HCT116 (cell line): ENCODE measurements around the gene REPS2. TPM values are rescaled to one million over a fixed set of nuclear protein-coding genes. Genes with fewer than 3 reads are reported as not detected.

Experiments used
- ATAC-seq: fragments of 200-7000 bp; cut with Tn5 transposase; 2 replicates; pipeline ENCODE4 v1.9.1; 2020; ENCODE audit warnings: mild to moderate bottlenecking, moderate library complexity
- BruUV-seq: library from RNA; stranded (reverse); fragments of 400-500 nt; replicated peaks from 2 replicates; lab custom pipeline; 2021; lab: Mats Ljungman, UMichigan
- CTCF ChIA-PET: fragments of 300-600 bp; sonication (Branson Sonifier 250); formaldehyde crosslinking; loops from one replicate; lab custom pipeline; 2021; ENCODE audit warnings: antibody characterized with exemption; lab: Charles Lee
- POLR2A ChIA-PET: fragments of 300-600, 350-600 bp; sonication (Branson Sonifier 250); formaldehyde crosslinking; loops from one replicate; lab custom pipeline; 2021; ENCODE audit warnings: antibody characterized with exemption; lab: Charles Lee
- RAD21 ChIA-PET, 2 experiments: fragments of 300-600 bp; sonication (Branson Sonifier 250); formaldehyde crosslinking; loops; one replicate each; lab custom pipeline; 2023; ENCODE audit warnings: low total read pairs in 2 of 2; ENCODE audit not compliant: uncharacterized antibody in 2 of 2, unreplicated experiment in 2 of 2, low non-redundant PET in 1 of 2; lab: Charles Lee
- DNase-seq: peaks from one replicate; pipeline ENCODE4 v3.0.0-alpha.2; 2010; ENCODE audit warnings: low read depth, low spot score
- H2AFZ ChIP-seq: fragments of 200-600 bp; shearing (Covaris generic), sonication (generic); 2 replicates; pipeline ENCODE4 v1.6.1; 2017; ENCODE audit warnings: low read depth, mixed run types, mixed read lengths, antibody characterized with exemption, low read length; ENCODE audit not compliant: poor library complexity, severe bottlenecking
- H3K27ac ChIP-seq: 2 replicates; pipeline ENCODE4 v1.5.1; 2012; ENCODE audit warnings: low read depth, low read length
- H3K27me3 ChIP-seq: fragments of 200-600 bp; sonication (generic); 2 replicates; pipeline ENCODE4 v1.6.1; 2016; ENCODE audit warnings: mixed run types, low read length, mixed read lengths; ENCODE audit not compliant: insufficient read depth
- H3K36me3 ChIP-seq, 2 experiments: fragments of 200-500 bp in 1 of 2; fragments of 200-600 bp in 1 of 2; sonication (Bioruptor generic) in 1 of 2; sonication (generic) in 1 of 2; 2 replicates each; pipeline versions ENCODE4 v1.5.1 to v1.6.1; 2014 to 2016; ENCODE audit warnings: low read length in 2 of 2, inconsistent platforms in 1 of 2, mixed read lengths in 1 of 2, mixed run types in 1 of 2; ENCODE audit not compliant: insufficient read depth in 2 of 2, control insufficient read depth in 1 of 2
- H3K4me1 ChIP-seq, 2 experiments: fragments of 200-600 bp in 1 of 2; sonication (generic) in 1 of 2; 2 replicates each; pipeline versions ENCODE4 v1.5.1 to v1.6.1; 2012 to 2017; ENCODE audit warnings: low read length in 2 of 2, inconsistent platforms in 1 of 2, mild to moderate bottlenecking in 1 of 2, mixed read lengths in 1 of 2, mixed run types in 1 of 2, moderate library complexity in 1 of 2; ENCODE audit not compliant: insufficient read depth in 2 of 2, control insufficient read depth in 1 of 2
- H3K4me2 ChIP-seq: fragments of 200-600 bp; sonication (generic); 2 replicates; pipeline ENCODE4 v1.6.1; 2017; ENCODE audit warnings: mixed run types, low read length, mixed read lengths
- H3K4me3 ChIP-seq, 2 experiments: fragments of 200-600 bp in 1 of 2; sonication (generic) in 1 of 2; replicated peaks in 1 of 2; 2 replicates each; pipeline ENCODE4 v1.5.1; 2011 to 2016; ENCODE audit warnings: low read length in 2 of 2, control low read depth in 1 of 2, low read depth in 1 of 2, mild to moderate bottlenecking in 1 of 2, mixed read lengths in 1 of 2, mixed run types in 1 of 2
- H3K79me2 ChIP-seq: fragments of 200-600 bp; sonication (generic); 2 replicates; pipeline ENCODE4 v1.6.1; 2017; ENCODE audit warnings: mild to moderate bottlenecking, mixed run types, low read length, moderate library complexity, mixed read lengths; ENCODE audit not compliant: insufficient read depth
- H3K9ac ChIP-seq: fragments of 200-600 bp; sonication (generic); 2 replicates; pipeline ENCODE4 v1.6.1; 2016; ENCODE audit warnings: low read length, mixed read lengths
- H3K9me2 ChIP-seq: fragments of 200-600 bp; sonication (generic), shearing (Covaris generic); 2 replicates; pipeline ENCODE4 v1.6.1; 2017; ENCODE audit warnings: mixed run types, mild to moderate bottlenecking, moderate library complexity; ENCODE audit not compliant: insufficient read depth
- H3K9me3 ChIP-seq, 2 experiments: fragments of 200-500 bp in 1 of 2; fragments of 200-600 bp in 1 of 2; sonication (Bioruptor generic) in 1 of 2; sonication (generic) in 1 of 2; 2 replicates each; pipeline ENCODE4 v1.6.1; 2014 to 2017; ENCODE audit warnings: low read length in 2 of 2, mixed read lengths in 2 of 2, inconsistent platforms in 1 of 2, low read depth in 1 of 2, mild to moderate bottlenecking in 1 of 2, mixed run types in 1 of 2, moderate library complexity in 1 of 2; ENCODE audit not compliant: control insufficient read depth in 1 of 2, insufficient read depth in 1 of 2
- H4K20me1 ChIP-seq: fragments of 200-600 bp; sonication (generic), shearing (Covaris generic); 2 replicates; pipeline ENCODE4 v1.6.1; 2017; ENCODE audit warnings: mixed run types, mild to moderate bottlenecking, moderate library complexity; ENCODE audit not compliant: insufficient read depth
- CEBPB ChIP-seq: IDR thresholded peaks from 2 replicates; pipeline ENCODE4 v1.6.1; 2012; ENCODE audit warnings: low read depth
- JUND ChIP-seq: IDR thresholded peaks from 2 replicates; pipeline ENCODE4 v1.6.1; 2012
- POLR2A ChIP-seq: IDR thresholded peaks from 2 replicates; pipeline ENCODE4 v1.7.0; 2011; ENCODE audit warnings: borderline replicate concordance; ENCODE audit not compliant: insufficient read depth, insufficient read length; ENCODE audit errors: extremely low read depth
- POLR2AphosphoS5 ChIP-seq: IDR thresholded peaks from 2 replicates; pipeline ENCODE4 v1.6.1; 2011; ENCODE audit warnings: mild to moderate bottlenecking, low read depth, low read length, moderate library complexity
- RAD21 ChIP-seq: IDR thresholded peaks from 2 replicates; pipeline ENCODE4 v1.6.1; 2012; ENCODE audit warnings: low read depth, mild to moderate bottlenecking
- SIN3A ChIP-seq: IDR thresholded peaks from 2 replicates; pipeline ENCODE4 v1.6.1; 2012; ENCODE audit warnings: low read depth
- SP1 ChIP-seq: IDR thresholded peaks from 2 replicates; pipeline ENCODE4 v1.6.1; 2012; ENCODE audit warnings: low read depth
- ZNF274 ChIP-seq: fragments of 200-500 bp; sonication (Bioruptor generic); IDR thresholded peaks from 2 replicates; pipeline ENCODE4 v1.6.1; 2014; ENCODE audit warnings: mild to moderate bottlenecking, low read depth, low read length, inconsistent platforms
- intact Hi-C: fragments of 100-400 bp; cut with micrococcal nuclease; formaldehyde crosslinking; loops from 2 replicates; pipeline ENCODE4 v1.10.0; 2022
- total RNA-seq: library from RNA; stranded (reverse); gene quantifications from one replicate; pipeline ENCODE4 v1.2.1, GENCODE V29; 2021; ENCODE audit not compliant: unreplicated experiment
- TF ChIP-seq, protein P1 (sequence below): IDR thresholded peaks from 2 replicates; pipeline ENCODE4 v1.6.1; 2012
- TF ChIP-seq, protein P2 (sequence below), 3 experiments: fragments of 200-600 bp in 1 of 3; sonication (generic) in 1 of 3; IDR thresholded peaks in 2 of 3; conservative IDR thresholded peaks in 1 of 3; 2 replicates each; pipeline ENCODE4 v1.5.1; 2012 to 2017; ENCODE audit warnings: low read depth in 2 of 3, low read length in 2 of 3, antibody characterized with exemption in 1 of 3, borderline replicate concordance in 1 of 3, control low read depth in 1 of 3, mild to moderate bottlenecking in 1 of 3, mixed read lengths in 1 of 3, mixed run types in 1 of 3, moderate library complexity in 1 of 3; ENCODE audit not compliant: insufficient read depth in 1 of 3
- TF ChIP-seq, protein P3 (sequence below): IDR thresholded peaks from 2 replicates; pipeline ENCODE4 v1.6.1; 2011; ENCODE audit warnings: mild to moderate bottlenecking, low read length, moderate library complexity; ENCODE audit not compliant: insufficient replicate concordance; ENCODE audit errors: extremely low read depth

REPS2 gene
- total RNA-seq, 1 experiment from 2014 or later, result 4.5 TPM

DNA sequence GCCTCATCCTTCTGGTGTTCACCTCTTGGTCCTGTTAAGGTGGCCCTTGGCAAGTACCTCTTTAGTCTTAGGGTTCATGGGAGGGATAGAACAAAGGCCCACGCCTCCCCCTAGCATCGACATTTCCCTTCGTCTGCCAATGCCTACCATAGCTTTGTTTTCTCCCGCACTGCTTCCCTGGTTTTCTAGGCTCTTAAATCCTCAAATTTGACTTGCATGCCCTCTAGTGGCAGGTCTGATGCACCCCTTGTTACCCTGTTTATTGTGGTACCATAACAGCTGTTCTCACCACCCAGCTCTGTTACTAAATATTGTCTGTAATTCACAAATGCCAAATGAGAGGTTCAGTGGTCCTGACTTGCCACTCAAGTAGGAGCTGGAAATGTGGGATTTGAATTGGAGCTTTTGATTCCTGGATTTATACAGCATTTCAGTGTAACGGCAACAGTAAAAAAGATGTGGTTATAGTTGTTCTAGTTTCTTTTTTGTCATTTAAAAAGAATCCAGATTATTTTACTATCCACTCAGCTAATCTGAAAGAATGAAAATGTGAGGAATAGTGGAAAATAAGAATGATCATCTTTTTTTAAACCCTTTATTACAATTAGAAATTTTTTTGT lies 100.1 kb downstream of the REPS2 start:
- DNase-seq, result peak; percentile 44
- BruUV-seq, result no TSS peak
- peak; percentile 90 for ATAC-seq
- H3K79me2 ChIP-seq, result no peaks in the 10 kb centered on the region
- H3K9me3 ChIP-seq, result no peaks in the 10 kb centered on the region
- H3K9ac ChIP-seq, result no peak overlapping the region
- no peak overlapping the region for H3K27ac ChIP-seq
- POLR2A ChIA-PET, result interaction anchor here (1.1 kb wide), 1 partner anchor 164 kb away, joined by 11 read pairs; no protein-coding TSS in a partner anchor
- H4K20me1 ChIP-seq, result no peaks in the 10 kb centered on the region
- CTCF ChIA-PET, result interaction anchor here (0.6 to 4.9 kb wide), 13 partner anchors 12 to 221 kb away, joined by 3 to 88 read pairs (median 4); no protein-coding TSS in a partner anchor
- intact Hi-C loops, result loop anchor here (1.0 to 2.0 kb wide), 2 partner anchors 163 to 220 kb away; no protein-coding TSS in a partner anchor
- H3K9me2 ChIP-seq, result no peaks in the 10 kb centered on the region
- H3K4me2 ChIP-seq, result no peak overlapping the region
- H2AFZ ChIP-seq, result no peak overlapping the region
- H3K36me3 ChIP-seq, result no peaks in the 10 kb centered on the region
- no peaks in the 10 kb centered on the region for H3K4me1 ChIP-seq
- no peaks in the 10 kb centered on the region for H3K27me3 ChIP-seq
- TF ChIP-seq SIN3A, result no peak
- TF ChIP-seq, protein P1, sequence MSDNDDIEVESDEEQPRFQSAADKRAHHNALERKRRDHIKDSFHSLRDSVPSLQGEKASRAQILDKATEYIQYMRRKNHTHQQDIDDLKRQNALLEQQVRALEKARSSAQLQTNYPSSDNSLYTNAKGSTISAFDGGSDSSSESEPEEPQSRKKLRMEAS, result no peak
- TF ChIP-seq POLR2AphosphoS5, result no peak
- TF ChIP-seq JUND, result no peak
- TF ChIP-seq CEBPB, result no peak
- no peak for TF ChIP-seq POLR2A
- peak; percentile 80 for TF ChIP-seq RAD21
- TF ChIP-seq, protein P2, sequence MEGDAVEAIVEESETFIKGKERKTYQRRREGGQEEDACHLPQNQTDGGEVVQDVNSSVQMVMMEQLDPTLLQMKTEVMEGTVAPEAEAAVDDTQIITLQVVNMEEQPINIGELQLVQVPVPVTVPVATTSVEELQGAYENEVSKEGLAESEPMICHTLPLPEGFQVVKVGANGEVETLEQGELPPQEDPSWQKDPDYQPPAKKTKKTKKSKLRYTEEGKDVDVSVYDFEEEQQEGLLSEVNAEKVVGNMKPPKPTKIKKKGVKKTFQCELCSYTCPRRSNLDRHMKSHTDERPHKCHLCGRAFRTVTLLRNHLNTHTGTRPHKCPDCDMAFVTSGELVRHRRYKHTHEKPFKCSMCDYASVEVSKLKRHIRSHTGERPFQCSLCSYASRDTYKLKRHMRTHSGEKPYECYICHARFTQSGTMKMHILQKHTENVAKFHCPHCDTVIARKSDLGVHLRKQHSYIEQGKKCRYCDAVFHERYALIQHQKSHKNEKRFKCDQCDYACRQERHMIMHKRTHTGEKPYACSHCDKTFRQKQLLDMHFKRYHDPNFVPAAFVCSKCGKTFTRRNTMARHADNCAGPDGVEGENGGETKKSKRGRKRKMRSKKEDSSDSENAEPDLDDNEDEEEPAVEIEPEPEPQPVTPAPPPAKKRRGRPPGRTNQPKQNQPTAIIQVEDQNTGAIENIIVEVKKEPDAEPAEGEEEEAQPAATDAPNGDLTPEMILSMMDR (IDR thresholded peaks at IDR 0.05 in 2 of 3, conservative IDR thresholded peaks at IDR 0.05 in 1 of 3; ENCODE audit: borderline replicate concordance in 1 of 3, insufficient read depth in 1 of 3, low read depth in 2 of 3, low read length in 2 of 3), result peak; percentile 66 to 69 (median 68)
- no peak for TF ChIP-seq SP1
- TF ChIP-seq ZNF274, result no peak
- TF ChIP-seq, protein P3, sequence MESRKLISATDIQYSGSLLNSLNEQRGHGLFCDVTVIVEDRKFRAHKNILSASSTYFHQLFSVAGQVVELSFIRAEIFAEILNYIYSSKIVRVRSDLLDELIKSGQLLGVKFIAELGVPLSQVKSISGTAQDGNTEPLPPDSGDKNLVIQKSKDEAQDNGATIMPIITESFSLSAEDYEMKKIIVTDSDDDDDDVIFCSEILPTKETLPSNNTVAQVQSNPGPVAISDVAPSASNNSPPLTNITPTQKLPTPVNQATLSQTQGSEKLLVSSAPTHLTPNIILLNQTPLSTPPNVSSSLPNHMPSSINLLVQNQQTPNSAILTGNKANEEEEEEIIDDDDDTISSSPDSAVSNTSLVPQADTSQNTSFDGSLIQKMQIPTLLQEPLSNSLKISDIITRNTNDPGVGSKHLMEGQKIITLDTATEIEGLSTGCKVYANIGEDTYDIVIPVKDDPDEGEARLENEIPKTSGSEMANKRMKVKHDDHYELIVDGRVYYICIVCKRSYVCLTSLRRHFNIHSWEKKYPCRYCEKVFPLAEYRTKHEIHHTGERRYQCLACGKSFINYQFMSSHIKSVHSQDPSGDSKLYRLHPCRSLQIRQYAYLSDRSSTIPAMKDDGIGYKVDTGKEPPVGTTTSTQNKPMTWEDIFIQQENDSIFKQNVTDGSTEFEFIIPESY, result no peak
- RAD21 ChIA-PET, result interaction anchor here (0.6 to 1.7 kb wide), 4 partner anchors 156 to 174 kb away, joined by 3 to 13 read pairs (median 6); no protein-coding TSS in a partner anchor
- H3K4me3 ChIP-seq, result no peak overlapping the region
